Measurements from ENCODE around the gene R3HDM4.

- TF ChIP-seq CTCF (IDR thresholded peaks at IDR 0.05), result no peak
- no peak for TF ChIP-seq POLR2A (IDR thresholded peaks at IDR 0.05)
These were observed 6.5 kb downstream of the R3HDM4 start for GRCh38 chr19:906480-906879.

Measured in heart left ventricle (tissue), 13 donors.